HG03196 (cell line): ENCODE data around the gene FUT8.
"Not testable (repeated sequence)": the region's sequence is repeated elsewhere in the genome, so short reads cannot be mapped to it uniquely, and the experiment has no call there.

Experiments
- ATAC-seq: cut with Tn5 transposase; IDR thresholded peaks from one replicate; pipeline ENCODE4 v1.9.1; 2021; ENCODE audit not compliant: unreplicated experiment

The FUT8 gene

GRCh38 chr14:65613131-65613650 lies 200.7 kb downstream of the FUT8 start:
- no peak for ATAC-seq

GRCh38 chr14:65618996-65619395 lies 206.5 kb downstream of the FUT8 start:
- no peak for ATAC-seq

GRCh38 chr14:65620195-65620594 lies 207.7 kb downstream of the FUT8 start:
- ATAC-seq: no peak

- no peak for ATAC-seq
These were observed 210.2 kb downstream of the FUT8 start for GRCh38 chr14:65622703-65623102.

GRCh38 chr14:65623759-65624158 lies 211.2 kb downstream of the FUT8 start:
- ATAC-seq: no peak

- ATAC-seq: no peak
These were observed 214.8 kb downstream of the FUT8 start for GRCh38 chr14:65627315-65627714.

GRCh38 chr14:65628664-65629063 lies 216.1 kb downstream of the FUT8 start:
- no peak for ATAC-seq

- ATAC-seq: no peak
These were observed 218.5 kb downstream of the FUT8 start for GRCh38 chr14:65631040-65631439.

GRCh38 chr14:65632487-65632886 lies 220.0 kb downstream of the FUT8 start:
- no peak for ATAC-seq

- ATAC-seq: not testable (repeated sequence)
These were observed 221.1 kb downstream of the FUT8 start for GRCh38 chr14:65633666-65634065.

- ATAC-seq: no peak
These were observed 225.2 kb downstream of the FUT8 start for GRCh38 chr14:65637780-65638179.

GRCh38 chr14:65639216-65639615 lies 226.7 kb downstream of the FUT8 start:
- ATAC-seq: no peak

GRCh38 chr14:65650826-65651225 lies 238.3 kb downstream of the FUT8 start:
- no peak for ATAC-seq

GRCh38 chr14:65656554-65656953 lies 244.0 kb downstream of the FUT8 start:
- no peak for ATAC-seq

GRCh38 chr14:65658202-65658601 lies 245.7 kb downstream of the FUT8 start:
- ATAC-seq: no peak

- no peak for ATAC-seq
These were observed 249.3 kb downstream of the FUT8 start for GRCh38 chr14:65661865-65662264.

- ATAC-seq: no peak
These were observed 251.9 kb downstream of the FUT8 start for GRCh38 chr14:65664436-65664835.

GRCh38 chr14:65676361-65677014 lies 264.0 kb downstream of the FUT8 start:
- no peak for ATAC-seq

GRCh38 chr14:65685572-65685971 lies 273.0 kb downstream of the FUT8 start:
- ATAC-seq: no peak

- no peak for ATAC-seq
These were observed 274.2 kb downstream of the FUT8 start for GRCh38 chr14:65686761-65687160.

GRCh38 chr14:65689070-65689469 lies 276.5 kb downstream of the FUT8 start:
- ATAC-seq: no peak

- not testable (repeated sequence) for ATAC-seq
These were observed 280.0 kb downstream of the FUT8 start for GRCh38 chr14:65692566-65692965.

GRCh38 chr14:65696801-65697200 lies 284.3 kb downstream of the FUT8 start:
- ATAC-seq: no peak
